Epithelial cell of esophagus (primary cell): Measurements from ENCODE around the gene TULP3.
A peak's percentile ranks its signal among the peaks of the same experiment; 100 is the strongest.

Experiments
- DNase-seq: peaks from one replicate; pipeline ENCODE4 v3.0.0; 2010; ENCODE audit warnings: low read depth
- H3K4me3 ChIP-seq: 2 replicates; pipeline ENCODE4 v1.5.1; 2011; ENCODE audit warnings: mild to moderate bottlenecking, low read length, control low read depth
- CTCF ChIP-seq: IDR thresholded peaks from 2 replicates; pipeline ENCODE4 v1.5.1; 2011; ENCODE audit warnings: low read depth, mild to moderate bottlenecking, low read length, control low read depth, inconsistent platforms; ENCODE audit not compliant: insufficient read depth; ENCODE audit errors: missing control alignments

TULP3 gene

GRCh38 chr12:2940564-2940963 lies 49.9 kb downstream of the TULP3 start:
- no peak for TF ChIP-seq CTCF
- H3K4me3 ChIP-seq = no peak overlapping the region
- DNase-seq = no peak

GRCh38 chr12:2941524-2941923 lies 50.8 kb downstream of the TULP3 start:
- no peak overlapping the region for H3K4me3 ChIP-seq
- TF ChIP-seq CTCF = no peak
- no peak for DNase-seq

- peak; percentile 94 for TF ChIP-seq CTCF
- DNase-seq = peak; percentile 62
- peak overlapping the region; percentile 33 for H3K4me3 ChIP-seq
These were observed 53.8 kb downstream of the TULP3 start for GRCh38 chr12:2944401-2945047.

GRCh38 chr12:2949411-2949810 lies 58.7 kb downstream of the TULP3 start:
- TF ChIP-seq CTCF = no peak
- no peak overlapping the region for H3K4me3 ChIP-seq
- DNase-seq = no peak

GRCh38 chr12:2955888-2956287 lies 65.2 kb downstream of the TULP3 start:
- no peak overlapping the region for H3K4me3 ChIP-seq
- TF ChIP-seq CTCF = no peak
- no peak for DNase-seq

GRCh38 chr12:2957816-2958431 lies 67.2 kb downstream of the TULP3 start:
- TF ChIP-seq CTCF = no peak
- peak; percentile 80 for DNase-seq
- peak overlapping the region; percentile 52 for H3K4me3 ChIP-seq
